Inflammatory macrophage (primary cell): ENCODE measurements around the gene IFT57.

Source experiments
- DNase-seq, 2 donors: peaks; one replicate each; pipeline ENCODE4 v3.0.0-alpha.2; 2020 to 2022

IFT57 gene

DNA sequence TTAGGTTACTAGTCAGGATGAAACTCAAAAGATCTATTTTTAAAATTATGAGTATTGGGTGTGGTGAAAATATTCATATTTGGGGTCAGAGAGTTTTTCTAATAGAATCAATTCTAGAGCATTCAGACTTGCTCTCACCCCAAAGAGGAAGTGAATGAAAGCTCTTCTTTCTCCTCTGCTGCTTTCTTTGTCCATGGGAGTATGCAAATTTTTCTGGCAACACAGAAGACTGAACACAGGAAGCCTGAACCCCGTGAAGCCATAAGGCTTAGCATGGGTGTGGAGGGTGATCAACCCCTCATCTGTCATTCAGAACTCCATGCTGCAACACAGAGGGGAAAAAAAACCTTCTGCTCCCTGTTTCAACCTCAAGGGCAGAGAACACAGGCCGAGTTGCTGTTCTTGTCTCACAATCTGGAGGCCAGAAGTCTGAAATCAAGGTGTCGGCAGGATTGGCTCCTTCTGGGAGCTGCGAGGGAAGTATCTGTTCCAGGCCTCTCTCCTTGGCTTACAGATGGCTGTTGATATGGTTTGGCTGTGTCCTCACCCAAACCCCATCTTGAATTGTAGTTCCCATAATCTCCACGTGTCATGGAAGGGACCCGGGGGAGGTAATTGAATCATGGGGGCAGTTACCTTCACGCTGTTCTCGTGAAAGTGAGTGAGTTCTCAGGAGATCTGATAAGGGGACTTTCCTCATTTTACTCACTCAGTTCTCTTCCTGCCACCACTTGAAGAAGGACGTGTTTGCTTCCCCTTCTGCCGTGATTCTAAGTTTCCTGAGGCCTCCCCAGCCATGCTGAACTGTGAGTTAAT, 97.7 kb downstream of the IFT57 start:
- DNase-seq: peak; percentile 76 to 77

GRCh38 chr3:108123326-108123725, 98.9 kb downstream of the IFT57 start:
- no peak for DNase-seq

DNA sequence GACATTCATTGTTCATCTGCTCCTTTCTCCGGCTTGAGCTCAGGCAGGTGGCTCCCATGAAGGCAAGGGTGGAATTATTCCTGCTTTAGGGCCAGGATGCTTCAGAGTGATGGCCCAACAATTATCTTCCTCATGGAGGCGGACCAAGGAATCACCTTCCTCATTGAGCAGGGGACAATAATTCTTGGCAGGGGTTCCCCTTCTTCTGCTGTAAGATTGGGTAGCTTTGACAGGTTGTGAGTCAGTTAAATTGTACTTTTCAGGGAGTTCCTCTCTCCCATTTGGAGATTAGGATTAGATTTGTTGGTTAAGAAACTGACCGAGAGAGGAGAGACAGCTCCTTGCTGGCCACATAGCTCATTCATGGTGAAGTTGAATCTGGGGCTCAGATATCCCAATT, 99.9 kb downstream of the IFT57 start:
- DNase-seq: peak in 1 of 2 donors; percentile 32

DNA sequence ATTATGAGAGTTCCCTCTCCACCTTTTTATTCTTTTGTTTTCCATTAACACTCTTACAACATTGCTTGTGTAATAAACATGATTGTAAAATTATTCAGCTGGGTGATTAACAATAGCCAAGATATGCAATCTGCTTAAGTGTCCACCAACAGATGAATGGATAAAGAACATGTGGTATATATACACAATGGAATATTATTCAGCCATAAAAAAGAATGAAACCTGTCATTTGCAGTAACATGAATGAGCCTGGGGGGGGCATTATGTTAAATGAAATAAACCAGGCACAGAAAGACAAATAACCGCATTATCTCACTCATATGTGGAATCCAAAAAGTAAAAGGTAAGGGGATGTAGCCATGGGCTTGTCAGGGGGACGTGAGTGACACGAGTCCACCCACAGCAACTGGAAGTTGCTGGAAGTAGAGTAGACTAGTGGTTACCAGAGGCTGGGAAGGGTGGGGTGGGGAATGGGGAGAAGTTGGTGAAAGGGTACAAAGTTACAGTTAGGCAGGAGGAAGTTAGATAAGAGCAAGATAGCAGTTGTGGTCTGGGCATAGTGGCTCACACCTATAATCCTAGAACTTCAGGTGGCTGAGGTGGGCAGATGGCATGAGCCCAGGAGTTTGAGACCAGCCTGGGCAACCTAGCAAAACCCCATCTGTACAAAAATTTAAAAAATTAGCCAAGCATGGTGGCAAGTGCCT, 102.7 kb downstream of the IFT57 start:
- no peak for DNase-seq

DNA sequence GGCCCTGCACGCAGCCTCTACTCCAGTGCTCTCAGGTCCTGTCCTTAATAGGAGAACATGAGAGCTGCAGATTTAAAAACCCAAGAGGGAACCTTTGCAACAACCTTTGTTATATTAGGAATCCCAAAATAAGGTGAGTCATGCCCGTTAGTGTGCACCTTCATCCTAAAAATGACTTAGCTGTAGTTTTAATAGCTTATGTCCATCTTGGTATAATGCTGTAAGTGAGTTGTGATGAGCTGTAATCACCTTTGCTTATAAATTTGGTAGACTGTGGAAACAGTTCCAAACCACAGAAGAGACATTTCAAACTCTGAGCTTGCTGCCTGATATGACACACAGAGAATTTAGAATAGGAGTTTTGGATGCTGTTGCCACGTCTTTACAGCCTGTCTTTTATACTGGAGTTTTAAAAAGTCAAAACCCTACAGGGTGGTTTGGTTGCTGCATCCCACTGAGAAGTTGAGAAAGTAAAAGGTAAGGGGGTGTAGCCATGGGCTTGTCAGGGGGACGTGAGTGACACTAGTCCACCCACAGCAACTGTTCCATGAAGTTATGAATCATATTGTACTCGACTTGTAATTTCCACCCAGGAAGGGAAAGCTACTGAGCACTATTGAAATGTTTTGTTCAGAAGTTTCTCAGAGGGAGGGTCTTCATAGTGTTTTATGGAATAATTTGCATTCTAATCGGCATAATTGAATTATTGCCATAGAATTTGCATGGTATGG, 104.0 kb downstream of the IFT57 start:
- peak in 1 of 2 donors; percentile 38 for DNase-seq

DNA sequence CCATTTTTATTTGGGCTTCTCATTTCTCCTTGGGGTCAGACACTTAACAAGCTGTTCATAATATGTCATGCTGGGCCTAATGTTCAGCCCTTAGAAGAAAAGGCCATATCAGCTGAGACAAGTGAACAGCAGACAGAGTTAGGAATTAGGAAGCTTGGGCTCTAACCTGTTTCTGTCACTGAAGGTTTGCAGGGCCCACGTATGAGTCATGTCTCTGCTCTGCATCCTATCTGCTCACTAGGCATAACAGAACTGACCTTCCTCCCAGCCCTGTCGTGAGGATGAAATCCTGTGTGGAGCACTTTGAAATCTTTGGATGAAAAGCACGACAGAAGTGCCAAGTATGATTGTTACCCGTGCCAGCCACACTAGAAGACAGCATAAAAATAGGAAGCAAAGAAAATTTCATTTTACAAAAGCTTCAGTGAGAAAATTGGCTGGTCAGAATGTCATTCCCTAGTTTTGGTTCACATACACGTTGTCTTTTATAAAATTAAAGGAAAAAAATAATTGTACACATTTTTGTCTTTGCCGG, 104.9 kb downstream of the IFT57 start:
- DNase-seq: peak in 1 of 2 donors; percentile 21

DNA sequence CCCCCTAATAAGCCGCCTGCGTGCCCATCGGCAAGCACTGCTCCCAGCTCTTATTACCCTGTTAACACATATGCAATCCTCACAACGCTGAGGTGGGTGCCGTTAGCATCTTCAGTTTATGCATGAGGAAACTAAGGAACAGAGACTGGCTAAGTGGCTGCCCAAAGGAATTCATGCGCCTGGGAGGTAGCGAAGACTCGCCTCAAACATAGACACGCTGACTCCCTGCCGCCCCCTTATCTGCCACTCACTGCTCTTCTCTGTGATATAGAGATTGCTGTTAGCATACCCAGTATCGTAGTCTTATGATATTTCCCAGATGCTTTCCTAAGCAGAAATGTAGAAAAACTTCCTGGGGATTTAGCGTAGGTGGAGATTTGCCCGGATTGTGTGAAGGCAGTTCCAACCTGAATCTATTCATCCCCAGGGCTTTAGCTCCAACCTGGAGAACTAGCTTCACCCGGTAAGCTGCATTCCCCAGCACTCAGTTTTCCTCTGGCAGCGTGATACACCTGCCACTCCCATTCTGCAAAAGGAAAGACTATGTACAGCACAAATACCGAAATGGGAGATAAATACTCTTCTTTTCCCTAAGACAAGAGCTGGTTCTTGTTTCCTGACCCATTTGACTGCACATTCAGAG, 107.7 kb downstream of the IFT57 start:
- no peak for DNase-seq

DNA sequence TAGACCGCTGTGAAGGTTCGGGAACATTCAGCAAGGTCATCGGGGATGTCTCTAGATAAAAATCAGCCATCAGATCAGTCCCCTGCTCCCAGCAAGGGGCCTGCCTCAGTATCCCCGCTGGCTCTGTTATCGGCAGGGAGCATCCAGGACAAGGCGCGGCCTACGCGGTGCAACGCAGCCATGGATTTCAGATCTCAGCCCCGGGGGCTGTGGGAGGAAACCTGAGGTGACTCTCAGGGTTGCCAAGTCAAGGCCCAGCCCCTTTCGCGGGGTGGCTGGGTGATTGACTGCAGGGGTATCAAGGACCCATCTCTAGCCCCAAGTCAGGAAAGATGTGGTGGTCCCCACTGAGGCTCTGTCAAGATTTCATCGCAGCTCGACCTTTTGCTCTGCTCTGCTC, 108.2 kb downstream of the IFT57 start:
- no peak for DNase-seq

GRCh38 chr3:108110934-108111333, 111.3 kb downstream of the IFT57 start:
- no peak for DNase-seq
